ENCODE measurements around the gene YEATS2.

YEATS2 gene

GRCh38 chr3:183725387-183725786 lies 27.8 kb downstream of the YEATS2 start:
- Histone ChIP-seq H2AFZ (ENCODE audit: low read length) (no peak overlapping the region), H4K20me1 (ENCODE audit: insufficient read depth, low read length, poor library complexity, severe bottlenecking) (no peaks in the 10 kb centered on the region), H3K27me3 (ENCODE audit: insufficient read depth, low read length, poor library complexity, severe bottlenecking) (no peaks in the 10 kb centered on the region), H3F3A (ENCODE audit: low read depth) (no peaks in the 10 kb centered on the region), H3K9me3 (ENCODE audit: insufficient read depth, low read depth, low read length) (no peaks in the 10 kb centered on the region), H3K9ac (ENCODE audit: low read depth, low read length, poor library complexity, severe bottlenecking) (no peak overlapping the region), H3K79me2 (ENCODE audit: insufficient read depth, low read length) (0 out of 2 replicates have a peak, but pooled peaks cover 2% of the 10 kb centered on the region), H3K4me1 (ENCODE audit: insufficient read depth, low read length, poor library complexity, severe bottlenecking) (no peaks in the 10 kb centered on the region), H3K9me2 (replicated peaks; ENCODE audit: low read depth, low read length) (no peaks in the 10 kb centered on the region), H3K36me3 (ENCODE audit: insufficient read depth, low read length) (peaks cover 94% of the 10 kb centered on the region), H3K4me2 (ENCODE audit: low read depth, low read length, poor library complexity, severe bottlenecking) (no peak overlapping the region), H3K4me3 (ENCODE audit: low read length, poor library complexity, severe bottlenecking) (no peak overlapping the region)
- TF ChIP-seq EZH2phosphoT487 (IDR thresholded peaks at IDR 0.05; ENCODE audit: borderline replicate concordance) = no peak
- TF ChIP-seq, protein P1, sequence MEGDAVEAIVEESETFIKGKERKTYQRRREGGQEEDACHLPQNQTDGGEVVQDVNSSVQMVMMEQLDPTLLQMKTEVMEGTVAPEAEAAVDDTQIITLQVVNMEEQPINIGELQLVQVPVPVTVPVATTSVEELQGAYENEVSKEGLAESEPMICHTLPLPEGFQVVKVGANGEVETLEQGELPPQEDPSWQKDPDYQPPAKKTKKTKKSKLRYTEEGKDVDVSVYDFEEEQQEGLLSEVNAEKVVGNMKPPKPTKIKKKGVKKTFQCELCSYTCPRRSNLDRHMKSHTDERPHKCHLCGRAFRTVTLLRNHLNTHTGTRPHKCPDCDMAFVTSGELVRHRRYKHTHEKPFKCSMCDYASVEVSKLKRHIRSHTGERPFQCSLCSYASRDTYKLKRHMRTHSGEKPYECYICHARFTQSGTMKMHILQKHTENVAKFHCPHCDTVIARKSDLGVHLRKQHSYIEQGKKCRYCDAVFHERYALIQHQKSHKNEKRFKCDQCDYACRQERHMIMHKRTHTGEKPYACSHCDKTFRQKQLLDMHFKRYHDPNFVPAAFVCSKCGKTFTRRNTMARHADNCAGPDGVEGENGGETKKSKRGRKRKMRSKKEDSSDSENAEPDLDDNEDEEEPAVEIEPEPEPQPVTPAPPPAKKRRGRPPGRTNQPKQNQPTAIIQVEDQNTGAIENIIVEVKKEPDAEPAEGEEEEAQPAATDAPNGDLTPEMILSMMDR (conservative IDR thresholded peaks at IDR 0.05; ENCODE audit: low read length) = no peak

DNA sequence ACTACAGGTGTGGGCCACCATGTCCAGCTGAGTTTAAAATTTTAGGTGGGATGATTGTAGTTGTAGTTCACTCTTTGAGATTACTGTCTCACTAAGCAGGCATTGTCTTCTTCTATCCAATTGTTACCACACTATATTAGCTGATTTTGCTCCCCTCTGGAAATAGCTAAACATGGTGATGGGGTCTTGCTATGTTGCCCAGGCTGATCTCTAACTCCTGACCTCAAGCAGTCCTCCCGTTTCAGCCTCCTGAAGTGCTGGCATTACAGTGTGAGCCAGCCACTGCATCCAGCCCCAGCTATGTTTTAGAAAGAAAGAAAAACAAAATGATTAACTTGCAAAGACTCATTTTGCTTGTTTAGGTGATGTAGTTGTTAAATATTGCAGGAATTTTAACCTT lies 30.6 kb downstream of the YEATS2 start:
- Histone ChIP-seq H2AFZ (ENCODE audit: low read length) (no peak overlapping the region), H3K79me2 (ENCODE audit: insufficient read depth, low read length) (peaks cover 12% of the 10 kb centered on the region; the same call in 1 of the 2 replicates), H3K4me3 (ENCODE audit: low read length, poor library complexity, severe bottlenecking) (no peak overlapping the region), H4K20me1 (ENCODE audit: insufficient read depth, low read length, poor library complexity, severe bottlenecking) (no peaks in the 10 kb centered on the region), H3K9ac (ENCODE audit: low read depth, low read length, poor library complexity, severe bottlenecking) (no peak overlapping the region), H3K36me3 (ENCODE audit: insufficient read depth, low read length) (peaks cover 86% of the 10 kb centered on the region), H3K9me3 (ENCODE audit: insufficient read depth, low read depth, low read length) (no peaks in the 10 kb centered on the region), H3F3A (ENCODE audit: low read depth) (no peaks in the 10 kb centered on the region), H3K27me3 (ENCODE audit: insufficient read depth, low read length, poor library complexity, severe bottlenecking) (no peaks in the 10 kb centered on the region), H3K4me1 (ENCODE audit: insufficient read depth, low read length, poor library complexity, severe bottlenecking) (no peaks in the 10 kb centered on the region), H3K9me2 (replicated peaks; ENCODE audit: low read depth, low read length) (no peaks in the 10 kb centered on the region), H3K4me2 (ENCODE audit: low read depth, low read length, poor library complexity, severe bottlenecking) (no peak overlapping the region)
- TF ChIP-seq, protein P1 (conservative IDR thresholded peaks at IDR 0.05; ENCODE audit: low read length) = no peak

DNA sequence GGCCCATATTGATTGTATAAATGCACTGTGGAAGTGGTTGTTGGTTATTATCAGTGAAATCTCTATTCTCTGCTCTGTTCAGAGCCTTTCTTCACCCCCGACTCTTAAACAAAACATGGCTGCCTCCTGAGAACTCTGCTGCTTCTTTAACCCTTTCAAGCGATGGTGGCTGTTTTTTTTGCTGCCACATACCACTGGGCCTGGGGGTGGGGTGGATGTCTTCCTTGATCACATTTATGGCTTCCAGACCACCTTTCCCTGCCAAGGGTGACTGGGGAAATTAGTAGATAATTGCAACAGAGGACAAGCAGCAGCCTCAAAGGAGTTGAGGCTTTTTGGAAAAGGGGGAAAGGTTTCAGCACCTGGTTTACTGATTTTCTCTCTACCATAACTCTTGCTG lies 32.8 kb downstream of the YEATS2 start:
- Histone ChIP-seq H4K20me1 (ENCODE audit: insufficient read depth, low read length, poor library complexity, severe bottlenecking) (no peaks in the 10 kb centered on the region), H3K27me3 (ENCODE audit: insufficient read depth, low read length, poor library complexity, severe bottlenecking) (no peaks in the 10 kb centered on the region), H3K9me2 (replicated peaks; ENCODE audit: low read depth, low read length) (no peaks in the 10 kb centered on the region), H2AFZ (ENCODE audit: low read length) (no peak overlapping the region), H3K4me2 (ENCODE audit: low read depth, low read length, poor library complexity, severe bottlenecking) (no peak overlapping the region), H3K4me3 (ENCODE audit: low read length, poor library complexity, severe bottlenecking) (no peak overlapping the region), H3K4me1 (ENCODE audit: insufficient read depth, low read length, poor library complexity, severe bottlenecking) (no peaks in the 10 kb centered on the region), H3K79me2 (ENCODE audit: insufficient read depth, low read length) (peaks cover 21% of the 10 kb centered on the region; the same call in 1 of the 2 replicates), H3F3A (ENCODE audit: low read depth) (no peaks in the 10 kb centered on the region), H3K9ac (ENCODE audit: low read depth, low read length, poor library complexity, severe bottlenecking) (no peak overlapping the region), H3K9me3 (ENCODE audit: insufficient read depth, low read depth, low read length) (no peaks in the 10 kb centered on the region), H3K36me3 (ENCODE audit: insufficient read depth, low read length) (peaks cover 86% of the 10 kb centered on the region)
- TF ChIP-seq, protein P1 (conservative IDR thresholded peaks at IDR 0.05; ENCODE audit: low read length) = no peak
- TF ChIP-seq EZH2phosphoT487 (IDR thresholded peaks at IDR 0.05; ENCODE audit: borderline replicate concordance) = no peak

All from Loucy (cell line).